SK-N-SH (cell line): Measurements from ENCODE around the gene HAUS7.

Source experiments
- CTCF ChIP-seq: fragments of 200-600 bp; sonication (generic); IDR thresholded peaks from 2 replicates; pipeline ENCODE4 v1.6.1; 2017; ENCODE audit warnings: antibody characterized with exemption, mild to moderate bottlenecking, moderate library complexity
- EZH2phosphoT487 ChIP-seq: fragments of 200-600 bp; sonication (generic); IDR thresholded peaks from 2 replicates; pipeline ENCODE4 v1.6.1; 2017; ENCODE audit warnings: low read depth, mixed run types, mild to moderate bottlenecking, antibody characterized with exemption, moderate library complexity, borderline replicate concordance
- FOSL2 ChIP-seq: IDR thresholded peaks from 2 replicates; pipeline ENCODE4 v1.4.0; 2012; ENCODE audit warnings: low read depth, mild to moderate bottlenecking, moderate library complexity, borderline replicate concordance
- GABPA ChIP-seq: IDR thresholded peaks from 2 replicates; pipeline ENCODE4 v1.4.0; 2012; ENCODE audit warnings: low read depth, mild to moderate bottlenecking
- GATA2 ChIP-seq: sonication (generic); formaldehyde crosslinking; IDR thresholded peaks from 2 replicates; pipeline ENCODE4 v1.5.0; 2020; ENCODE audit warnings: mild to moderate bottlenecking, missing genetic modification reagents
- MAX ChIP-seq: IDR thresholded peaks from 2 replicates; pipeline ENCODE4 v1.4.0; 2012; ENCODE audit warnings: low read depth
- POLR2AphosphoS5 ChIP-seq: IDR thresholded peaks from 2 replicates; pipeline ENCODE4 v1.6.1; 2012; ENCODE audit warnings: low read depth, low read length
- RAD21 ChIP-seq: IDR thresholded peaks from 2 replicates; pipeline ENCODE4 v1.6.1; 2012; ENCODE audit warnings: mild to moderate bottlenecking, low read length
- RCOR1 ChIP-seq: fragments of 150-350 bp; IDR thresholded peaks from 2 replicates; pipeline ENCODE4 v1.6.1; 2017; ENCODE audit warnings: antibody characterized with exemption, low read length
- TAF1 ChIP-seq: IDR thresholded peaks from 2 replicates; pipeline ENCODE4 v1.6.1; 2012; ENCODE audit warnings: low read depth, mild to moderate bottlenecking, low read length, moderate library complexity, borderline replicate concordance
- TEAD4 ChIP-seq: IDR thresholded peaks from 2 replicates; pipeline ENCODE4 v1.4.0; 2012; ENCODE audit warnings: mild to moderate bottlenecking, borderline replicate concordance; ENCODE audit not compliant: insufficient read depth
- USF2 ChIP-seq: fragments of 150-350 bp; IDR thresholded peaks from 2 replicates; pipeline ENCODE4 v1.6.1; 2017; ENCODE audit warnings: antibody characterized with exemption, low read length, low read depth, borderline replicate concordance
- YY1 ChIP-seq: IDR thresholded peaks from 2 replicates; pipeline ENCODE4 v1.4.0; 2012; ENCODE audit warnings: low read depth, mild to moderate bottlenecking

- TF ChIP-seq CTCF (no peak), YY1 (no peak), FOSL2 (no peak), TEAD4 (no peak), POLR2AphosphoS5 (no peak), GATA2 (CRISPR knock-in tag) (no peak), RCOR1 (no peak), TAF1 (no peak), USF2 (no peak), GABPA (no peak), RAD21 (no peak), MAX (no peak), EZH2phosphoT487 (no peak)
Measured at GRCh38 chrX:153423652-153424051, 46.7 kb downstream of the HAUS7 start.
